Suprapubic skin (tissue), 4 donors: Measurements from ENCODE around the gene KIAA1217.

Experiments
- POLR2A ChIP-seq, 2 donors: fragments of 450-650 bp; IDR thresholded peaks; one replicate each; pipeline ENCODE4 v1.6.1; 2017; ENCODE audit warnings: antibody characterized with exemption in 2 of 2, mild to moderate bottlenecking in 2 of 2, moderate library complexity in 2 of 2
- POLR2AphosphoS5 ChIP-seq, 3 donors: sonication (generic); formaldehyde crosslinking; IDR thresholded peaks; one replicate each; pipeline ENCODE4 v1.6.1; 2017; ENCODE audit warnings: antibody characterized with exemption in 3 of 3
- TF ChIP-seq, protein P1 (sequence below), 2 donors: fragments of 200-600 bp in 1 of 2; fragments of 450-650 bp in 1 of 2; sonication (generic) in 1 of 2; IDR thresholded peaks; one replicate each; pipeline ENCODE4 v1.5.1; 2016 to 2019; ENCODE audit warnings: antibody characterized with exemption in 2 of 2, mild to moderate bottlenecking in 1 of 2, moderate library complexity in 1 of 2

DNA sequence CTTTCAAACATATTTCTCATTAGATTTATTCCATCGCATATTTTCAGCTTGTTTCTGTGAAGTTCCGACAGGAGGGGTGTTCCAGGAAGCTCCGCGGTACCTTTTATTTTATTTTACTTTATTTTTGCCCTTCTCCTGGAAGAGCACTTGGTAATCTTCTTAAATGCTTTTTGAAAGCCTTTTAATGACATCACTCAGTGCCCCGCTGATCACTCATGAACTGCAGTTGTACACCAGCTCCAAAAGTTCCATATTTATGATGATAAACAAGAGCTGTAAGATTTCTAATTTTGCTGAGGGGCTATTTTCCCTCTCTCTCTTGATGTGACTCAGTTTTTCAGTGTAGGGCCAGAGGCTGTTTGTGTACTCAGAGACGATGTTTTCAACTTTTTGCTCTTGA lies 144.4 kb downstream of the KIAA1217 start:
- TF ChIP-seq, protein P1, sequence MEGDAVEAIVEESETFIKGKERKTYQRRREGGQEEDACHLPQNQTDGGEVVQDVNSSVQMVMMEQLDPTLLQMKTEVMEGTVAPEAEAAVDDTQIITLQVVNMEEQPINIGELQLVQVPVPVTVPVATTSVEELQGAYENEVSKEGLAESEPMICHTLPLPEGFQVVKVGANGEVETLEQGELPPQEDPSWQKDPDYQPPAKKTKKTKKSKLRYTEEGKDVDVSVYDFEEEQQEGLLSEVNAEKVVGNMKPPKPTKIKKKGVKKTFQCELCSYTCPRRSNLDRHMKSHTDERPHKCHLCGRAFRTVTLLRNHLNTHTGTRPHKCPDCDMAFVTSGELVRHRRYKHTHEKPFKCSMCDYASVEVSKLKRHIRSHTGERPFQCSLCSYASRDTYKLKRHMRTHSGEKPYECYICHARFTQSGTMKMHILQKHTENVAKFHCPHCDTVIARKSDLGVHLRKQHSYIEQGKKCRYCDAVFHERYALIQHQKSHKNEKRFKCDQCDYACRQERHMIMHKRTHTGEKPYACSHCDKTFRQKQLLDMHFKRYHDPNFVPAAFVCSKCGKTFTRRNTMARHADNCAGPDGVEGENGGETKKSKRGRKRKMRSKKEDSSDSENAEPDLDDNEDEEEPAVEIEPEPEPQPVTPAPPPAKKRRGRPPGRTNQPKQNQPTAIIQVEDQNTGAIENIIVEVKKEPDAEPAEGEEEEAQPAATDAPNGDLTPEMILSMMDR (IDR thresholded peaks at IDR 0.05): no peak
- TF ChIP-seq POLR2AphosphoS5 (IDR thresholded peaks at IDR 0.05): no peak
- TF ChIP-seq POLR2A (IDR thresholded peaks at IDR 0.05): no peak
